Amniotic epithelial cell (primary cell): ENCODE measurements around the gene HMSD.

Source experiments
- DNase-seq: peaks from one replicate; pipeline ENCODE4 v3.0.0-alpha.2; 2010; ENCODE audit warnings: low read depth

HMSD gene

DNA sequence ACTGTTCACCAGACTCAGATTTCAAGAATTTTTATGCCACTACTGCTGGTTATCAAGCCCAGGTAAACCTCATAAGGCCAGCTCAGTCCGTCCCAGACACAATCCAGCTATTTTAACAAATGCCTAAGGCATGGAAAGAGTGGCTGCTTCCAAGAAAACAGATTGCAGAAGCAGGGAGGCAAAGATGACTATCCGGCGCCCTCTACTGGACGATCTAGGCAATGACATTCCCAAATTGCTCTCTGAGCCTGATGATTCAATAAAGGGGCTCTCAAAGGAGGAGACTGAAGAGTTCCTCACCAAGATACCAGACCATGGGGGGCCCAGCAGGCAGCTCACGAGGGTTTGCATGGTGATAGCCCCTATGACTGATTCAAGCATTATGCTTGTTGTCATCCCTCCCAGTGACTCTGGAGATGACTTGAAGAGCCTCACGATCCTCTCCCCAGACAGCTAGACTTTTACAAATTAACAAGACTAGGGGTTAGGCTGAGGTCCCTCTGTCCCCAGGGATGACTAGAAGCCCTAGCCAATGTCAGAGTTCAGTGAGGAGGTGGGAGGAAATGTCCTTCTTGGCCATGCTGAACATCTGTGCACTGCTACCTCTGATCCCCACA is 45.8 kb downstream of the HMSD start:
- peak; percentile 51 for DNase-seq

DNA sequence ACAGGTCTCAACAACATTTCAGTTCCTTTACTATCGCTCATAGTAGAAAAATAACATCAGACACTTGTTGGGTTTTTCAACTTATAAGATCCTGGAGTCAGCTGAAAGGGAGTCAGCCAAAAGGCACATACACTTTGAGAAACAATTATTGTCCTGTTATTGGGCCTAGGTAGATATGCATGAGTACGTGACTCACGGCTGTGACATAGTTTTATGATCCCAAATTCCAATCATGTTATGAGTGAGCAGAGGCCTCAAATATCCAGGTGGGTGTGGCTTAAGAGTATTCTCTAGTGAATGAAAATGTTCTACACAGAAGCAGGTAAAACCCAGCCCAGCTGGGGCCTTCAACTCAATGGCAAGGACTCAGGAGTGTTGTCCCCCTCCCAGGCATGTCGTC is 47.9 kb downstream of the HMSD start:
- no peak for DNase-seq

DNA sequence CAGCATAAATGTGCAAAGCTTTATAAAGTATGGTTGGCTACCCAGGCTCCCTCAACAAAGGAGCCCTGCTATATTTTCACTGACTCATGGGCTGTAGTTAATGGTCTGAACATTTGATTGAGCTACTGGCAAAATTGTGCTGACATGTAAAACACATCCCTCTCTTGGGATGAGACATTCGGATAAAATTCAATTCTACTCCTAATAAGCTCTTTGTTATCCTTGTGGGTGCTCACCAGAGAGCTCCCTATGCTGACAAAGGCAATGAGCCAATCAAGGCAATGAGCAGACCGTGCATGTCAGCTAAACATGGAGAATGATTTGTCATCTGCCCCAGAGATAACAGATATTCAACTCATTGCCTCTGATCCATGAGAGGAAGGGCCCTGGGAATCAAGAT is 48.5 kb downstream of the HMSD start:
- DNase-seq: no peak

DNA sequence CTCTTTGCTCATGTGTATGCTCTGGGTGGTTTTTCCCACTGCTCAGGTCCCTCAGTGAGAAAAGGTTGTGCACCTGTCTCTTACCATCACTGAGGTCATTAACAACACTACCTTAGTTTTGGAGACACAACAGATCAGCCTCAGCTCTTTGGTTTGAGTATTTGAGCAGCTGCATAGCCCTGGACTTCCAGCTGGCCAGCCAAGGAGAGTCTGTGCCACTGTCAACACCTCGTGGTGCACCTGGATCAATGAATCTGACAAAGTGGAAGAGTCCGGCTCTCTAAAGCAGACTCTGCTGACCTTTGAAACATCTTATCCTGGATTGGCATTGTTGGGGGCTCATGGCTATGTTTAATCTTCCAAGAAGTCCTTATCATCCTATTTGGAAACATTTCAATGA is 50.8 kb downstream of the HMSD start:
- DNase-seq: no peak

DNA sequence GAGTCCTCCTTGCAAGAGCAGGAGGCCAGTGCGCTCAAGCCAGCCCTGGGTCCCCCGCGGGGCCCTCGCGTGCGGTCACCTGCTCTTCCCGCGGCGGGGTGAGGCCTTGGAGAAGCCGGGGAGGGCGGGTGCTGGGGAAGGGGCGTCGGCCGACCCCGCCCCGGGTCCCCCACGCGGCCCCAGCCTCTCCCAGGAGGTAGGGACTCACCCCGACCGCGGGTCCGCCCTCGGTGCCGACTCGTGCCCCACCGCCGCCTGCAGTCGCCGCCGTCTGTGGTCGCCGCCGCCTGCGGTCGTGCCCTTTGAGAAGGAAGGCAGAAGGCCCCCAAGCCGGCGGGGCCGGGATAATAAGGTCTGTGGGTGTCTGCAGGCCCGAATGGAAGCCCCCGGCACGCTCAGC is 53.5 kb downstream of the HMSD start:
- DNase-seq: no peak

DNA sequence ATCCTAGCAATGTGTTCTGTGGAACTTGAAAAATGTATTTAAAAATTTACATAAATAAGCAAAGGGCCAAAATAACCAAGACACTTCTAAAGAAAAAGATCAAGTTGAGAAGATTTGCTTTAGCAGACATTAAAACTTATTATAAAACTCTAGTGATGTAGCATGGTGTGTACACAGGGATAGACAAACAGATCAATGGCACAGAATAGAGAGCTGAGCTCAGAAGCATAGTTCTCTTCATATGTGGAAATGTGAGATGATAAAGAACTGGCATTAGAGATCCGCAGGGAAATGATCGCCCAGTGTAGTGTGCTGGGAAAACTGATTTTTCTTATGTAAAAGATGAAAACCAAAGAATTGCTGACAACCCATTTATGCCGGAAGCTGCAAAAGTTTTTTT is 60.2 kb downstream of the HMSD start:
- no peak for DNase-seq
